ENCODE results near the gene COL1A2. TPM values are rescaled to one million over a fixed set of nuclear protein-coding genes. Genes with fewer than 3 reads are reported as not detected.

The COL1A2 gene
- total and polyA plus RNA-seq, 5 donors from 2014 or later = not detected

DNA sequence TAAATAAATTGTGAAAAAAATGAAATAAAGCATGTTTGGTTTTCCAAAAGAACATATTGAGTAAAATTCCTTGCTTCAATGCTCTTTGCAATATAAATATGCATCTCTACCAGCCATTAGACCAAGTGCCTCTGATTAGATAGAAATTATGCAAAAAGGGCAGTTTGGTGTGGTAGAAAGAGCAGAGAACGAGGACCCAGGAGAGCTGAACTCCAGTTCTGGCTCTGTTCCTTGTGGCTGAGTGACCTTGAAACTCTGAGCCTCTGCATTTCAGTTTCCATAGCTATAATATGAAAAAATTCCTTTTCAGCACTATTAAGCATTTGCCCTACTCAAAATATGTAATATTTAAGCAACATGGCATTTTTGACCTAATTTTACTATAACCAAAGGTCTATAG, 36.5 kb downstream of the COL1A2 start:
- no peaks in the 10 kb centered on the region for H3K9me3 ChIP-seq (ENCODE audit: control insufficient read depth in 2 of 2, low read length in 2 of 2)
- H3K4me3 Mint-ChIP-seq = no peak overlapping the region
- H3K4me1 ChIP-seq (ENCODE audit: control insufficient read depth, insufficient read depth, low read length, poor library complexity, severe bottlenecking) = no peaks in the 10 kb centered on the region
- DNase-seq = no peak
- H3K27me3 ChIP-seq (ENCODE audit: control insufficient read depth, insufficient read depth, low read length) = peaks cover 4% of the 10 kb centered on the region
- peaks cover 0 to 1% (median 0%) of the 10 kb centered on the region in 4 donors for H3K4me1 Mint-ChIP-seq
- H3K27me3 Mint-ChIP-seq = peaks cover 15% of the 10 kb centered on the region
- no peaks in the 10 kb centered on the region for H3K36me3 ChIP-seq (ENCODE audit: control insufficient read depth, insufficient read depth, low read length)
- no peaks in the 10 kb centered on the region for H3K9me3 Mint-ChIP-seq
- H3K4me3 ChIP-seq (ENCODE audit: low read depth, low read length) = no peak overlapping the region
- H3K27ac Mint-ChIP-seq = no peak overlapping the region
- H3K36me3 Mint-ChIP-seq = no peaks in the 10 kb centered on the region
- H3K27ac ChIP-seq (ENCODE audit: insufficient read depth, low read length, poor library complexity, severe bottlenecking) = no peak overlapping the region
- no peak for ATAC-seq (ENCODE audit: low read depth in 2 of 2)

GRCh38 chr7:94431619-94432280, 37.1 kb downstream of the COL1A2 start:
- no peaks in the 10 kb centered on the region for H3K9me3 Mint-ChIP-seq
- H3K4me3 Mint-ChIP-seq = no peak overlapping the region
- no peak overlapping the region for H3K27ac Mint-ChIP-seq
- DNase-seq (no peak), ATAC-seq (ENCODE audit: low read depth in 2 of 2) (no peak)
- peaks cover 6% of the 10 kb centered on the region for H3K27me3 ChIP-seq (ENCODE audit: control insufficient read depth, insufficient read depth, low read length)
- H3K36me3 Mint-ChIP-seq = no peaks in the 10 kb centered on the region
- no peak overlapping the region for H3K4me3 ChIP-seq (ENCODE audit: low read depth, low read length)
- H3K4me1 ChIP-seq (ENCODE audit: control insufficient read depth, insufficient read depth, low read length, poor library complexity, severe bottlenecking) = no peaks in the 10 kb centered on the region
- peaks cover 17% of the 10 kb centered on the region for H3K27me3 Mint-ChIP-seq
- peaks cover 0 to 3% (median 0%) of the 10 kb centered on the region in 4 donors for H3K4me1 Mint-ChIP-seq
- no peak overlapping the region for H3K27ac ChIP-seq (ENCODE audit: insufficient read depth, low read length, poor library complexity, severe bottlenecking)
- H3K9me3 ChIP-seq (ENCODE audit: control insufficient read depth in 2 of 2, low read length in 2 of 2) = no peaks in the 10 kb centered on the region
- no peaks in the 10 kb centered on the region for H3K36me3 ChIP-seq (ENCODE audit: control insufficient read depth, insufficient read depth, low read length)

DNA sequence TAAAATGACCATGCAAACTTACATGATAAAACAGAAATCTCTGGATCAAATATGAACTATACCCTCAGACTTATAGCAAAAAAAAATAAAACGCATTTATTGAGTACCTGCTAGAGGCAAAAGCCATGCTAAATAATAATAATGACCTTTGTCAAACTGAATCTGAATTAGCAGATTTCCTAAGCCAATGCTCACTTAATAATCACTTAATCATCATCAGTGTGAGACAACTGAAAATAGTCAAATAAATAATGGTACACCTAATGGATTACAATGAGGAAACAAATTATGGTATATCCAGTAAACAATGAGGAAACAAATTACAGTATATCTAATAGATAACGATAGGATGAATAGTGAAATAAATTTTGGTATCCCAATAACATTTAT, 37.6 kb downstream of the COL1A2 start:
- Mint-ChIP-seq H3K4me3 (no peak overlapping the region), H3K27me3 (peaks cover 17% of the 10 kb centered on the region), H3K4me1 (peaks cover 0 to 3% (median 0%) of the 10 kb centered on the region in 4 donors), H3K27ac (no peak overlapping the region), H3K36me3 (no peaks in the 10 kb centered on the region), H3K9me3 (no peaks in the 10 kb centered on the region)
- Histone ChIP-seq H3K4me1 (ENCODE audit: control insufficient read depth, insufficient read depth, low read length, poor library complexity, severe bottlenecking) (no peaks in the 10 kb centered on the region), H3K27me3 (ENCODE audit: control insufficient read depth, insufficient read depth, low read length) (peaks cover 6% of the 10 kb centered on the region), H3K36me3 (ENCODE audit: control insufficient read depth, insufficient read depth, low read length) (no peaks in the 10 kb centered on the region), H3K9me3 (ENCODE audit: control insufficient read depth in 2 of 2, low read length in 2 of 2) (no peaks in the 10 kb centered on the region), H3K27ac (ENCODE audit: insufficient read depth, low read length, poor library complexity, severe bottlenecking) (no peak overlapping the region), H3K4me3 (ENCODE audit: low read depth, low read length) (no peak overlapping the region)
- DNase-seq (no peak), ATAC-seq (ENCODE audit: low read depth in 2 of 2) (no peak)

- H3K9me3 ChIP-seq (ENCODE audit: control insufficient read depth in 2 of 2, low read length in 2 of 2) = no peaks in the 10 kb centered on the region
- H3K27ac Mint-ChIP-seq = no peak overlapping the region
- H3K27me3 Mint-ChIP-seq = peaks cover 17% of the 10 kb centered on the region
- H3K4me3 Mint-ChIP-seq = no peak overlapping the region
- H3K4me1 ChIP-seq (ENCODE audit: control insufficient read depth, insufficient read depth, low read length, poor library complexity, severe bottlenecking) = no peaks in the 10 kb centered on the region
- peaks cover 0 to 3% (median 0%) of the 10 kb centered on the region in 4 donors for H3K4me1 Mint-ChIP-seq
- no peak overlapping the region for H3K27ac ChIP-seq (ENCODE audit: insufficient read depth, low read length, poor library complexity, severe bottlenecking)
- peaks cover 6% of the 10 kb centered on the region for H3K27me3 ChIP-seq (ENCODE audit: control insufficient read depth, insufficient read depth, low read length)
- ATAC-seq (ENCODE audit: low read depth in 2 of 2) (no peak), DNase-seq (no peak)
- H3K4me3 ChIP-seq (ENCODE audit: low read depth, low read length) = no peak overlapping the region
- H3K36me3 Mint-ChIP-seq = no peaks in the 10 kb centered on the region
- no peaks in the 10 kb centered on the region for H3K36me3 ChIP-seq (ENCODE audit: control insufficient read depth, insufficient read depth, low read length)
- no peaks in the 10 kb centered on the region for H3K9me3 Mint-ChIP-seq
Measured at GRCh38 chr7:94432817-94433216, 38.1 kb downstream of the COL1A2 start.

- Mint-ChIP-seq H3K36me3 (no peaks in the 10 kb centered on the region), H3K9me3 (no peaks in the 10 kb centered on the region), H3K27me3 (peaks cover 17% of the 10 kb centered on the region), H3K27ac (no peak overlapping the region), H3K4me3 (no peak overlapping the region), H3K4me1 (peaks cover 0 to 3% (median 0%) of the 10 kb centered on the region in 4 donors)
- Histone ChIP-seq H3K27ac (ENCODE audit: insufficient read depth, low read length, poor library complexity, severe bottlenecking) (no peak overlapping the region), H3K27me3 (ENCODE audit: control insufficient read depth, insufficient read depth, low read length) (peaks cover 6% of the 10 kb centered on the region), H3K9me3 (ENCODE audit: control insufficient read depth in 2 of 2, low read length in 2 of 2) (no peaks in the 10 kb centered on the region), H3K4me1 (ENCODE audit: control insufficient read depth, insufficient read depth, low read length, poor library complexity, severe bottlenecking) (no peaks in the 10 kb centered on the region), H3K4me3 (ENCODE audit: low read depth, low read length) (no peak overlapping the region), H3K36me3 (ENCODE audit: control insufficient read depth, insufficient read depth, low read length) (no peaks in the 10 kb centered on the region)
- no peak for ATAC-seq (ENCODE audit: low read depth in 2 of 2)
- DNase-seq = no peak
Measured at GRCh38 chr7:94433224-94433623, 38.5 kb downstream of the COL1A2 start.

GRCh38 chr7:94434042-94434441, 39.3 kb downstream of the COL1A2 start:
- no peak for DNase-seq
- H3K27me3 Mint-ChIP-seq = peaks cover 17% of the 10 kb centered on the region
- no peaks in the 10 kb centered on the region for H3K36me3 Mint-ChIP-seq
- Histone ChIP-seq H3K27me3 (ENCODE audit: control insufficient read depth, insufficient read depth, low read length) (peaks cover 6% of the 10 kb centered on the region), H3K36me3 (ENCODE audit: control insufficient read depth, insufficient read depth, low read length) (no peaks in the 10 kb centered on the region), H3K4me3 (ENCODE audit: low read depth, low read length) (no peak overlapping the region), H3K27ac (ENCODE audit: insufficient read depth, low read length, poor library complexity, severe bottlenecking) (no peak overlapping the region), H3K4me1 (ENCODE audit: control insufficient read depth, insufficient read depth, low read length, poor library complexity, severe bottlenecking) (no peaks in the 10 kb centered on the region), H3K9me3 (ENCODE audit: control insufficient read depth in 2 of 2, low read length in 2 of 2) (no peaks in the 10 kb centered on the region)
- peaks cover 0 to 3% (median 0%) of the 10 kb centered on the region in 4 donors for H3K4me1 Mint-ChIP-seq
- ATAC-seq (ENCODE audit: low read depth in 2 of 2) = no peak
- no peak overlapping the region for H3K27ac Mint-ChIP-seq
- H3K9me3 Mint-ChIP-seq = no peaks in the 10 kb centered on the region
- H3K4me3 Mint-ChIP-seq = no peak overlapping the region

GRCh38 chr7:94436018-94436604, 41.4 kb downstream of the COL1A2 start:
- Mint-ChIP-seq H3K4me1 (peaks cover 0 to 3% (median 0%) of the 10 kb centered on the region in 4 donors), H3K36me3 (no peaks in the 10 kb centered on the region), H3K27ac (no peak overlapping the region), H3K27me3 (peaks cover 17% of the 10 kb centered on the region), H3K4me3 (no peak overlapping the region), H3K9me3 (no peaks in the 10 kb centered on the region)
- Histone ChIP-seq H3K27ac (ENCODE audit: insufficient read depth, low read length, poor library complexity, severe bottlenecking) (no peak overlapping the region), H3K9me3 (ENCODE audit: control insufficient read depth in 2 of 2, low read length in 2 of 2) (no peaks in the 10 kb centered on the region), H3K4me3 (ENCODE audit: low read depth, low read length) (no peak overlapping the region), H3K27me3 (ENCODE audit: control insufficient read depth, insufficient read depth, low read length) (peaks cover 6% of the 10 kb centered on the region), H3K4me1 (ENCODE audit: control insufficient read depth, insufficient read depth, low read length, poor library complexity, severe bottlenecking) (no peaks in the 10 kb centered on the region), H3K36me3 (ENCODE audit: control insufficient read depth, insufficient read depth, low read length) (no peaks in the 10 kb centered on the region)
- DNase-seq (peak; percentile 19 to 52 (median 51)), ATAC-seq (ENCODE audit: low read depth in 2 of 2) (peak; percentile 42 to 67)

GRCh38 chr7:94436700-94437099, 42.0 kb downstream of the COL1A2 start:
- Histone ChIP-seq H3K4me3 (ENCODE audit: low read depth, low read length) (no peak overlapping the region), H3K9me3 (ENCODE audit: control insufficient read depth in 2 of 2, low read length in 2 of 2) (no peaks in the 10 kb centered on the region), H3K27ac (ENCODE audit: insufficient read depth, low read length, poor library complexity, severe bottlenecking) (no peak overlapping the region), H3K36me3 (ENCODE audit: control insufficient read depth, insufficient read depth, low read length) (no peaks in the 10 kb centered on the region), H3K27me3 (ENCODE audit: control insufficient read depth, insufficient read depth, low read length) (peaks cover 6% of the 10 kb centered on the region), H3K4me1 (ENCODE audit: control insufficient read depth, insufficient read depth, low read length, poor library complexity, severe bottlenecking) (no peaks in the 10 kb centered on the region)
- Mint-ChIP-seq H3K27me3 (peaks cover 17% of the 10 kb centered on the region), H3K27ac (peak overlapping the region in 1 of 3 donors; percentile 38), H3K9me3 (no peaks in the 10 kb centered on the region), H3K4me1 (peaks cover 0 to 3% (median 0%) of the 10 kb centered on the region in 4 donors), H3K4me3 (no peak overlapping the region), H3K36me3 (no peaks in the 10 kb centered on the region)
- DNase-seq = no peak
- ATAC-seq (ENCODE audit: low read depth in 2 of 2) = no peak
